ENCODE measurements around the gene SMIM38.

Gene SMIM38

GRCh38 chr11:69193151-69193550 lies 37.4 kb downstream of the SMIM38 start:
- no peak for DNase-seq
- in situ Hi-C loops (cut with HindIII; ENCODE audit: low pct_ligation_motif_present, low pct_unique_long_range_greater_than_20kb, low sequenced_read_pairs): no loop called here

- in situ Hi-C loops (cut with HindIII; ENCODE audit: low pct_ligation_motif_present, low pct_unique_long_range_greater_than_20kb, low sequenced_read_pairs): no loop called here
- no peak for DNase-seq
Observed at GRCh38 chr11:69193629-69194028, 37.9 kb downstream of the SMIM38 start.

- no peak for DNase-seq
- in situ Hi-C loops (cut with HindIII; ENCODE audit: low pct_ligation_motif_present, low pct_unique_long_range_greater_than_20kb, low sequenced_read_pairs): no loop called here
Observed at GRCh38 chr11:69194396-69194795, 38.7 kb downstream of the SMIM38 start.

DNA sequence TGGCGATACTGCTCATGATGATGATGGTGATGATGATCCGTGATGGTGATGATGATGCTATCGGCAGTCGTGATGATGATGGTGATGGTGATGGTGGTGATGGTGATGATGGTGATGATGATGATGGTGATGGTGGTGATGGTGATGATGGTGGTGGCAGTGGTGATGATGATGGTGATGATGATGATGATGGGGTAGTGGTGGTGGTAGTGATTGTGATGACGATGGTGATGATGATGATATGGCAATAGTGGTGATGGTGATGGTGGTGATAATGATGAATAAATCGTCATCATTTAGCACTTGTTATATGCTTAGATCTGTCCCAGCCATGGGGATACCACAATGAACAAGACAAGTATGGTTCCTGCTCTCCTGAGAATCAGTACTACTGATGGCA lies 39.2 kb downstream of the SMIM38 start:
- in situ Hi-C loops (cut with HindIII; ENCODE audit: low pct_ligation_motif_present, low pct_unique_long_range_greater_than_20kb, low sequenced_read_pairs): no loop called here
- DNase-seq: no peak

GRCh38 chr11:69195824-69196782 lies 40.4 kb downstream of the SMIM38 start:
- no peak for DNase-seq
- in situ Hi-C loops (cut with HindIII; ENCODE audit: low pct_ligation_motif_present, low pct_unique_long_range_greater_than_20kb, low sequenced_read_pairs): no loop called here

DNA sequence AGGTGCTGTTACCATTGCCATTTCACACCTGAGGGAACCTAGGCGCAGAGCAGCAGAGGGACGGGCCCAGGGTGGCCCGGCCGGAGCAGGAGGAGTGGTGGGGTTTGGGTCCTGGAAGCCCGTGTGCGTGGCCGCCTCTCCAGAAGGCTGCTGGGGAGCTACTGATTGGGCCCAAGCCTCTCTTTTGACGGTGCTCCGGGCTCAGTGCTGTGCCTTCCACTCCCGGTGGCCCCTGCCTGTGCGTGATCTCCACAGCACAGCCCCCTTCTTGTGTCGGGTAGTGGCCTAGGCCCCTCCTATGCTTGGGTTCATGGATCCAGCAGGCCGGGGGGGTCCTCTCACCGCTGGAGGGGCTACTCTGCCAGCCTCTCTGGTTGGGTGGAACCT lies 41.0 kb downstream of the SMIM38 start:
- in situ Hi-C loops (cut with HindIII; ENCODE audit: low pct_ligation_motif_present, low pct_unique_long_range_greater_than_20kb, low sequenced_read_pairs): no loop called here
- no peak for DNase-seq

- no peak for DNase-seq
- in situ Hi-C loops (cut with HindIII; ENCODE audit: low pct_ligation_motif_present, low pct_unique_long_range_greater_than_20kb, low sequenced_read_pairs): no loop called here
Observed at GRCh38 chr11:69198891-69199582, 43.3 kb downstream of the SMIM38 start.

DNA sequence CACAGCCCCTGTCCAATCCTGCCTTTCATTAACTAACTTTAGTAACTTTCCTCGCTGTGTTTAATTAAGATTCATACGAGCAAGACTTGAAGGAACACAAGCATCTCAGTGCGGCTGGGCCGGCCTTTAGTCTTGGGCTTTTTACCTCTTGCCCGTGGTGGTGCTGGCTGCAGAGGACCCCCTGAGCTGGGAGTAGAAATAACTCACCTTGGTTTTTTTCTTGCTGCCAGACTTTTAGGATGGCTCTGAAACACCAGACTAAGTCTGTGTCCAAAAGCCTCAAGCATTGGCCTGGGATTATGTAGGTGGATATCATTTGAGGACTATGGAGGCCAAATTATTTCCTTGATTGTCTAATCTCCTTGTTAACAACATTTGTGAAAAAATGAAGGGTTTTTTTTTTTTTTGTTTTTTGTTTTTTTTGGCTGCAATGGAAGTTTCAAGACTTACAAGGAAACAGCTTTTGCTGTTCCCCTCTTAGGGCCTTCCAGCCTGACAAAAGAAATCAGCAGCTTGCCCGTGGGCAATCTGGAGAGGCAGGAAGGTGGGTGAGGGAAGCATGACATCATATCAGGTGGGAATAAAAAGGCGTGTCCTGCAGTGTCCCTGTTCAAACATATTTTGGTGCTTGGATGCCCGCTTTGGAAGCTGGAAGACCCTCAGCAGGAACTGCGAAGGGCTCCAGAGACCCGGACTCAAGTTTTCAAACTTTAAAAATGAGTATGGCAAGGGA lies 44.0 kb downstream of the SMIM38 start:
- no peak for DNase-seq
- in situ Hi-C loops (cut with HindIII; ENCODE audit: low pct_ligation_motif_present, low pct_unique_long_range_greater_than_20kb, low sequenced_read_pairs): no loop called here

DNA sequence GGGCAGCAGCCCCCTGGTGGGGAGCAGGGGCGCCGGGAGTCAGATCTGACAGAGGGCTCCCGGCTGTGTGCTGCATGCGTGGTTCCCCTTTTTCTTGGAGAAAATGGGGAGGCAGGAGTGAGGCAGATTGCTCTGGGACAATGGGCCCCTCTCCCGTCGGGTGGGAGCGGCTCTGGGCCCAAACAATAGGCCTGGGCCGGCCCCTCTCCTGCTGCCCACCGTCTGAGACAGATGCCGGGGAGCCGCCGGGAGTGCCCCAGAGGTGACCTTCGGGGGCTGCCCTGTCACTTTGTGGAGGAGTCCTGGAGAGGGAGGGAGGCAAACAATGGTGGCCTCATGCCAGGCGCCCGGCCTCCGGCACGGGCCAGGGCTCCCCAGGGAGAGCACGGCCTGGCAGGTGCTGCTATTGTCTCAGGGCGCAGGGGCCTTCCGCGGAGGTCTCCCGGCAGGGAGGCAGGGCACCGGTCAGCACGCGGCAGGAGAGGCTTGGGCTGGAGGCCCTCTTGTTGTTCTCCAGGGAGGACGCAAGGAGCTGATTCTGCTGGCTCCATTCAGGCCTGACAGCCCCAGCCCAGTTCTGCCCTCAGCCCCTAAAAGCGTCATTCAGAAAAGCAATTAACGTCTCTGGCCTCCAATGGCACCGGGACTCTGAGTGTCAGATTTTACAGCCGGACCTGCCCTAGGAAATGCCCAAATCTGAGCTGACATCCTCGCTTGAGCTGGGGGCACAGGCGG lies 44.8 kb downstream of the SMIM38 start:
- no peak for DNase-seq
- in situ Hi-C loops (cut with HindIII; ENCODE audit: low pct_ligation_motif_present, low pct_unique_long_range_greater_than_20kb, low sequenced_read_pairs): no loop called here

- in situ Hi-C loops (cut with HindIII; ENCODE audit: low pct_ligation_motif_present, low pct_unique_long_range_greater_than_20kb, low sequenced_read_pairs): no loop called here
- no peak for DNase-seq
Observed at GRCh38 chr11:69201066-69201365, 45.3 kb downstream of the SMIM38 start.

- in situ Hi-C loops (cut with HindIII; ENCODE audit: low pct_ligation_motif_present, low pct_unique_long_range_greater_than_20kb, low sequenced_read_pairs): no loop called here
- no peak for DNase-seq
Observed at GRCh38 chr11:69201764-69202370, 46.1 kb downstream of the SMIM38 start.

GRCh38 chr11:69202511-69203221 lies 46.9 kb downstream of the SMIM38 start:
- DNase-seq: no peak
- in situ Hi-C loops (cut with HindIII; ENCODE audit: low pct_ligation_motif_present, low pct_unique_long_range_greater_than_20kb, low sequenced_read_pairs): no loop called here

GRCh38 chr11:69203381-69203780 lies 47.6 kb downstream of the SMIM38 start:
- in situ Hi-C loops (cut with HindIII; ENCODE audit: low pct_ligation_motif_present, low pct_unique_long_range_greater_than_20kb, low sequenced_read_pairs): no loop called here
- no peak for DNase-seq

DNA sequence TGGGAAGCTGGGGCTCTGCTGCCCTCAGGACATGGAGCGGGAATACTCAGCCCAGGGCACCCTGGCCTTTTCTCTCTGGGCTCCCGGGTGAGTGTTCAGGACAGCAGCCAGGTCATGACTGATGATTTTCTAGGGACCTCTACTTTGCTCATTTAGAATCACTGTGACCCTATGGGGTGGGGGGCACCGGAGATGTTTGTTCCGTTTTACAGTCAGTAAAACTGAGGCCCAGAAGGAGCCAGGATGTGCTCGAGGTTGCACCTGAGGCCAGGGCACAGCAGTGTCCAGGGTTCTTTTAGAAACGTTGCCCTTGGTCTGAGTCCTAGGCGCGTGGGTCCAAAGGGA lies 48.1 kb downstream of the SMIM38 start:
- in situ Hi-C loops (cut with HindIII; ENCODE audit: low pct_ligation_motif_present, low pct_unique_long_range_greater_than_20kb, low sequenced_read_pairs): no loop called here
- no peak for DNase-seq

DNA sequence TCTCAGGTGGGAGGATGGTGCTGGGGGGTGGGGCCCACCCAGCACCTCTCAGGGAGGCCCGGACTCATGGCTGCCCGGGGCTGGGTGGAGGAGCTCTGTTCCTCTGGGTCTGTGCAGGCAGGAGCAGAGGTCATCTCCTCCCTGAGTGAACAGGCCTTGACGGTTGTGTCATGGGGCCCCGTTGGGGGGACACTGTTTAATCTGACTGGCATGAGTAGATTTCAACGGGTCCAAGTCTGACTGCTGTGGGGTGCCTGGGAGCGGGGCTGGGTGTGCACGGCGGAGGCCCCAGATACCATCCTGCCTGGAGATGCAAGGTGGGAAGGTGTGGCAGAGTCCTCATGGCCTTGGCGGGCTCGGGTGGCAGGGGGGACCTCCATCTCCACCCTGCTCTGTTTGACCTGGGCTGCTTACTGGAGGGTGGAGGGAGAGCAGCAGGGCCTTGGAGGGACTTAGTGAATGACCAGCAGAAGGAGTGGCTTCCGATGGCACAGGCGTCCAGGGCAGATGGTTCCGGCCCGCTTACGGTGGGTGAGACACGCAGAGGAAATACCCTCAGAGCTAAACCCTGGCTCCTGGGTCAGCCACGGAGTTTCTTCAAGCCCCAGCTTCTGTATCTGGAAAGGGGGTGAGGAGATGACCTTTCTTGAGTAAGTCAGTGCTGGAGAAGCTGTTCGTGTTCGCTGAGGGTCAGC lies 48.7 kb downstream of the SMIM38 start:
- in situ Hi-C loops (cut with HindIII; ENCODE audit: low pct_ligation_motif_present, low pct_unique_long_range_greater_than_20kb, low sequenced_read_pairs): no loop called here
- no peak for DNase-seq

GRCh38 chr11:69204941-69205742 lies 49.4 kb downstream of the SMIM38 start:
- no peak for DNase-seq
- in situ Hi-C loops (cut with HindIII; ENCODE audit: low pct_ligation_motif_present, low pct_unique_long_range_greater_than_20kb, low sequenced_read_pairs): no loop called here

Measured in ACHN (cell line).